ENCODE data around the gene FSTL4.

DNA sequence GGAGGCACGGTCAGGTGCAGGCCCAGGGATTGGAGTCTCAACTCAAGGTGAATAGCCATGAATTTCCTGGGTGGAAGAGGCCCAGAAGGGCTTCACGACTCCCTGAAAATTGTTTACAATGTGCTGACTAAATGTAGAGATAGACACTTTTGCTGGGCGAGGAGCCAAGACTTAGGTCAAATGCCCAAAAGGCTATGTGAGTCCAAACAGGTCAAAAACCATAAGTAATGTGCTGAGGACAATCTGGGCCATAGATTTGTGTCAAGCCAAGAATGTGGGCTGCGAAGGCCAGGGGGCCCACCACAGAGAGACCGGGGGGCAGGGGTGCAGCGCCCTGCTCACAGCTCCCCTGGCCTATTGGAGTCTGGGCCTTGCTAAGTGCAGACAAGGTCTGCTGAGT lies 362.7 kb downstream of the FSTL4 start:
- TF ChIP-seq FOXM1 (IDR thresholded peaks at IDR 0.05; ENCODE audit: low read depth): no peak
- TF ChIP-seq, protein P1, sequence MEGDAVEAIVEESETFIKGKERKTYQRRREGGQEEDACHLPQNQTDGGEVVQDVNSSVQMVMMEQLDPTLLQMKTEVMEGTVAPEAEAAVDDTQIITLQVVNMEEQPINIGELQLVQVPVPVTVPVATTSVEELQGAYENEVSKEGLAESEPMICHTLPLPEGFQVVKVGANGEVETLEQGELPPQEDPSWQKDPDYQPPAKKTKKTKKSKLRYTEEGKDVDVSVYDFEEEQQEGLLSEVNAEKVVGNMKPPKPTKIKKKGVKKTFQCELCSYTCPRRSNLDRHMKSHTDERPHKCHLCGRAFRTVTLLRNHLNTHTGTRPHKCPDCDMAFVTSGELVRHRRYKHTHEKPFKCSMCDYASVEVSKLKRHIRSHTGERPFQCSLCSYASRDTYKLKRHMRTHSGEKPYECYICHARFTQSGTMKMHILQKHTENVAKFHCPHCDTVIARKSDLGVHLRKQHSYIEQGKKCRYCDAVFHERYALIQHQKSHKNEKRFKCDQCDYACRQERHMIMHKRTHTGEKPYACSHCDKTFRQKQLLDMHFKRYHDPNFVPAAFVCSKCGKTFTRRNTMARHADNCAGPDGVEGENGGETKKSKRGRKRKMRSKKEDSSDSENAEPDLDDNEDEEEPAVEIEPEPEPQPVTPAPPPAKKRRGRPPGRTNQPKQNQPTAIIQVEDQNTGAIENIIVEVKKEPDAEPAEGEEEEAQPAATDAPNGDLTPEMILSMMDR (IDR thresholded peaks at IDR 0.05): no peak
- no peak for TF ChIP-seq GABPA (IDR thresholded peaks at IDR 0.05; ENCODE audit: low read depth)
- TF ChIP-seq EP300 (IDR thresholded peaks at IDR 0.05; ENCODE audit: borderline replicate concordance in 1 of 2, low read depth in 1 of 2, low read length in 1 of 2): no peak
- no peak for TF ChIP-seq SIN3A (IDR thresholded peaks at IDR 0.05; ENCODE audit: borderline replicate concordance, low read depth, low read length)
- TF ChIP-seq POLR2AphosphoS5 (IDR thresholded peaks at IDR 0.05; ENCODE audit: low read depth, low read length): no peak

All from SK-N-SH (cell line).